KMS-11 (cell line): ENCODE measurements around the gene CRADD.

ENCODE experiments used
- H2AFZ ChIP-seq: fragments of 200-600 bp; sonication (generic); 2 replicates; pipeline ENCODE4 v1.6.1; 2016; ENCODE audit warnings: antibody characterized with exemption, mixed run types, low read depth
- H3K27ac ChIP-seq: fragments of 200-600 bp; sonication (generic); 2 replicates; pipeline ENCODE4 v1.6.1; 2016; ENCODE audit warnings: mild to moderate bottlenecking, mixed run types
- H3K27me3 ChIP-seq: fragments of 200-600 bp; sonication (generic); 2 replicates; pipeline ENCODE4 v1.6.1; 2017; ENCODE audit warnings: mild to moderate bottlenecking, low read depth, mixed run types, moderate library complexity; ENCODE audit not compliant: insufficient read depth
- H3K36me3 ChIP-seq: fragments of 200-600 bp; sonication (generic); 2 replicates; pipeline ENCODE4 v1.6.1; 2017; ENCODE audit warnings: mild to moderate bottlenecking, mixed run types; ENCODE audit not compliant: insufficient read depth
- H3K4me1 ChIP-seq: fragments of 200-600 bp; sonication (generic); 2 replicates; pipeline ENCODE4 v1.6.1; 2016; ENCODE audit warnings: mild to moderate bottlenecking, low read depth, mixed run types; ENCODE audit not compliant: poor library complexity, severe bottlenecking
- H3K4me2 ChIP-seq: fragments of 200-600 bp; sonication (generic); 2 replicates; pipeline ENCODE4 v1.7.0; 2016; ENCODE audit warnings: mild to moderate bottlenecking, mixed run types
- H3K4me3 ChIP-seq: fragments of 200-600 bp; sonication (generic); IDR thresholded peaks from 2 replicates; pipeline ENCODE4 v1.6.1; 2017; ENCODE audit warnings: low read depth, low read length, mixed read lengths; ENCODE audit not compliant: insufficient read depth
- H3K79me2 ChIP-seq: fragments of 200-600 bp; sonication (generic); 2 replicates; pipeline ENCODE4 v1.6.1; 2016; ENCODE audit warnings: low read depth, mixed run types; ENCODE audit not compliant: insufficient read depth
- H3K9ac ChIP-seq: fragments of 200-600 bp; sonication (generic); 2 replicates; pipeline ENCODE4 v1.6.1; 2016; ENCODE audit warnings: mild to moderate bottlenecking, mixed run types
- H4K20me1 ChIP-seq: fragments of 200-600 bp; sonication (generic); 2 replicates; pipeline ENCODE4 v1.6.1; 2016; ENCODE audit warnings: mild to moderate bottlenecking, mixed run types; ENCODE audit not compliant: insufficient read depth
- CTCF ChIP-seq: fragments of 200-600 bp; sonication (generic); conservative IDR thresholded peaks from 2 replicates; pipeline ENCODE4 v1.6.1; 2017; ENCODE audit warnings: low read depth, mild to moderate bottlenecking, antibody characterized with exemption, low read length, moderate library complexity, mixed read lengths

The CRADD gene

DNA sequence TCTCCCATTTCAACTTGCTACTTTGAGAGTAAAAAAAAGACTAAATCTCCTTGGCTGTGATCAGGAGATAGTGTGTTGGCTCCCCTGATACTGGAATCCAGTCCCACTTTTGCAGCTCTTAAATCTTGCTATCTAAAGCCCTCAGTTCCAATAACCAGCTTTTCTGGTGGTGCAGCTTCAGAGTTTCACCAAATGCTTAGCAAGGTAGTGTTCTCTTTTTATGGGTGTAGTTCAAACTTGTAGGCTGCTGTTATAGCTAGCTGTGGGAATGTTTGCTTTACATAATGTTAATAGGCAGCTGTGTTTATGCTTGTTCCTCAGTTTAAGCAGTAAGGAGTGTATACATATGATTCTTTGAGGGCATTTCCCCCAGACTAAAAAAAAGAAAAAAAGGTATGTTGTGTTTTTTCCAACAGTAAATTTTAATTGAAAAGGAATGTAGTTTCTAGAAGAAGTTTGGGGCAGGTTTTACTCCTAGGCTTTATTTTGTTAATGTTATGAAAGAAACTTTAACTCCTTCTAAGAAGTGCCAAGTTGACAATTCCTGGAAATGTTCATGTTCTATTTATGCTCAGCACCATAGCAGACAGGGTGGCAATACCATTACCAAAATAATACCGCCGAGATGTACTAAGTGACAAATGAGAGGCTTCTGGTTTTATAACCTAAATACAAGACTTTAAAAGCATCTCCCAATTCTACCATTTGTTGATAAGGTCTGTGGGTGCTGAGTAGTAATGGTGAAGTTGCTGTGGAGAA, 12.1 kb downstream of the CRADD start:
- no peaks in the 10 kb centered on the region for H3K79me2 ChIP-seq
- no peak overlapping the region for H3K4me2 ChIP-seq
- H3K4me1 ChIP-seq = no peaks in the 10 kb centered on the region
- no peaks in the 10 kb centered on the region for H4K20me1 ChIP-seq
- no peak overlapping the region for H3K27ac ChIP-seq
- H3K27me3 ChIP-seq = no peaks in the 10 kb centered on the region
- no peak overlapping the region for H2AFZ ChIP-seq
- no peak for TF ChIP-seq CTCF
- H3K9ac ChIP-seq = no peak overlapping the region
- H3K4me3 ChIP-seq = no peak overlapping the region
- no peaks in the 10 kb centered on the region for H3K36me3 ChIP-seq

- no peaks in the 10 kb centered on the region for H3K4me1 ChIP-seq
- H3K4me2 ChIP-seq = no peak overlapping the region
- TF ChIP-seq CTCF = no peak
- H3K36me3 ChIP-seq = no peaks in the 10 kb centered on the region
- H2AFZ ChIP-seq = no peak overlapping the region
- no peaks in the 10 kb centered on the region for H3K27me3 ChIP-seq
- H3K9ac ChIP-seq = no peak overlapping the region
- no peak overlapping the region for H3K27ac ChIP-seq
- H4K20me1 ChIP-seq = no peaks in the 10 kb centered on the region
- no peaks in the 10 kb centered on the region for H3K79me2 ChIP-seq
- H3K4me3 ChIP-seq = no peak overlapping the region
Measured at GRCh38 chr12:93696462-93696861, 19.3 kb downstream of the CRADD start.

DNA sequence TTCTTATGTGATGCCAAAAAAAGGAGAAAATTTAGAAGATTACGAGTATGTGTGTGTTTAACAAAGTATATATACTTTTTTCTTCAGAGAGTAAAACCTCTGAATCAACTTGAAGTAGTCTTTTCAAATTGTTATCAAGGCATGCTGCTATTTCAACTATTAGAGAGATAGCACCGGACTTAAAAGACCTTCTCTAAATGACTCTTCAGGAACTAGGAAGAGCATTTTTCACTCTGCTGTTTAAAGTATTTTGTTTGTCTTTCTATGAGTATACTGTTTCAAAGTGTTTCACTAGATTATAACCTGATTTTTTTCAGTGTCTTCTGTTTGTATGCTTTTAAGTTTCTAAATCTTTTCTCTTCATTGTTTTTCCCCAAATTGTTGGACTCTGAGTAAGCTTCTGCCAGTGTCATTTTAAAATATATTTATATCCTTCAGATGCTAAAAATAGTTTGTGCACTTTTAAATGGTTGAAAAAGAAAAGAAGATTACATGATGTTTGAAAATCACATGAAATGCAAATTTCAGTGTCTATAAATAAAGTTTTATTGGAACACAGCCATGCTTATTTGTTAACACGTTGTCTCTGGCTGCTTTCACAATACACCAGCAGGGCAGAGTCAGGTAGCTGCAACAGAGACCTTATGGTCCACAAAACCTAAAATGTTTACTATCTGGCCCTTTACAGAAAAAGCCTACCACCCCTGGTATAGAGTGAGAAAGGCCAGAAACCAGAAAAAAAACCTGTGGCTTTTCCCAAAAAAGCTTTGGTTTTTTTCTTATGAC, 21.3 kb downstream of the CRADD start:
- Histone ChIP-seq H3K9ac (no peak overlapping the region), H3K27ac (no peak overlapping the region), H3K36me3 (no peaks in the 10 kb centered on the region), H3K4me2 (no peak overlapping the region), H4K20me1 (no peaks in the 10 kb centered on the region), H3K4me1 (no peaks in the 10 kb centered on the region), H3K27me3 (no peaks in the 10 kb centered on the region), H3K79me2 (no peaks in the 10 kb centered on the region), H3K4me3 (no peak overlapping the region), H2AFZ (no peak overlapping the region)
- TF ChIP-seq CTCF = no peak

DNA sequence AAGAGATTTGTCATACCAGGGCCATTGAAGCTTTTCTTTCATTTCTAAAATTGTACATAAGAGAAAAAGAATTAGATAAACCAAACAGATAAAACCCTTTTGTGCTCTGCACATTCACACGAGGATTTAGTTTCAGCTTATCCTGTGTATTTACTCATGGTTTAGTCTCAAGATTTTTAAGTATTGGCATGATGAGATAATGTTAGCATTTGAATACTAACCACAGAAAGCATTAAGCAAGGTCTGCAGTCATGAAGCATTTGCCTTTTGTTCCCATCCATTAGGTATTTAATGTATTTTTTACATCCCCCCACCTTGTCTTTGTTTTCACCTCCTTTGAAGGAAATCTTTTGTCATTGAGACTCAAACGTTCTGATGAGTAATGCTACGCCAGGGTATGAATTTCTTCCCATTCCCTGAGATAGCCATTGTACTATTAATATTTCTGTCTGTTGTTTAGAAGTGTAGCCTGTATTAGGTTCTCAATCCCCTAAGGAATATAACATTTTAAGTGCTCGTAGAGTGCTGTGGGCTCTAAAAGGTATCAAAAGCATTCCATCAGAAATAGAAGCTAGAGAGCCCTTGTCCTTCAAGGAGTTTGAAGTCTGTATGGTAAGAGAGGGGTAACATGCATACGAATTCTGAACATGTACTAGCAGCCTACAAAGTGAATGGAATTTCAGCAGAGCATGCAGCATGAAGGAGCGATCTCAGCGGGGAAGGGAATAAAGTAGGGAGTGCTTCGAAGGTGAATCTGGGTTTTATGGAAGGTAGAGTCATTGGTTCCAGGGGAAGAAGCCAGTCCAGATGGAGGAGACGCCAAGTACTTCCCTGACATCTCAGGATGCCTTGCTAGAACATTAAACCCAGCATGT, 22.3 kb downstream of the CRADD start:
- no peak overlapping the region for H3K4me2 ChIP-seq
- H3K79me2 ChIP-seq = no peaks in the 10 kb centered on the region
- H2AFZ ChIP-seq = no peak overlapping the region
- no peak overlapping the region for H3K27ac ChIP-seq
- no peaks in the 10 kb centered on the region for H3K4me1 ChIP-seq
- no peaks in the 10 kb centered on the region for H3K36me3 ChIP-seq
- no peak overlapping the region for H3K4me3 ChIP-seq
- no peak overlapping the region for H3K9ac ChIP-seq
- H3K27me3 ChIP-seq = no peaks in the 10 kb centered on the region
- no peaks in the 10 kb centered on the region for H4K20me1 ChIP-seq
- TF ChIP-seq CTCF = no peak
